Liver (tissue), 9 donors: ENCODE measurements around the gene SMARCB1. TPM values are rescaled to one million over a fixed set of nuclear protein-coding genes. Genes with fewer than 3 reads are reported as not detected.

ENCODE experiments used
- DNase-seq: peaks from one replicate; pipeline ENCODE4 v3.0.0-alpha.2; 2017; ENCODE audit warnings: low spot score
- H3K27ac ChIP-seq, 2 donors: one replicate each; pipeline ENCODE4 v1.7.0; 2013; ENCODE audit warnings: inconsistent platforms in 2 of 2, low read length in 2 of 2, control low read depth in 1 of 2, low read depth in 1 of 2, mild to moderate bottlenecking in 1 of 2
- H3K27me3 ChIP-seq, 4 donors: one replicate each; pipeline versions ENCODE4 v1.6.1 to v1.7.0; 2013; ENCODE audit warnings: low read length in 3 of 4, inconsistent platforms in 1 of 4, mild to moderate bottlenecking in 1 of 4, moderate library complexity in 1 of 4; ENCODE audit not compliant: control insufficient read depth in 4 of 4, insufficient read depth in 4 of 4
- H3K36me3 ChIP-seq, 4 donors: one replicate each; pipeline versions ENCODE4 v1.6.1 to v1.7.0; 2013; ENCODE audit warnings: low read length in 3 of 4, mild to moderate bottlenecking in 3 of 4, low read depth in 1 of 4, moderate library complexity in 1 of 4; ENCODE audit not compliant: control insufficient read depth in 4 of 4, insufficient read depth in 3 of 4
- H3K4me1 ChIP-seq, 4 donors: one replicate each; pipeline versions ENCODE4 v1.6.1 to v1.7.0; 2013; ENCODE audit warnings: low read length in 3 of 4, mild to moderate bottlenecking in 3 of 4, moderate library complexity in 1 of 4; ENCODE audit not compliant: control insufficient read depth in 4 of 4, insufficient read depth in 4 of 4
- H3K4me3 ChIP-seq, 3 donors: one replicate each; pipeline versions ENCODE4 v1.6.1 to v1.7.0; 2013; ENCODE audit warnings: low read length in 3 of 3, control low read depth in 1 of 3, low read depth in 1 of 3, mild to moderate bottlenecking in 1 of 3
- H3K9ac ChIP-seq, 2 donors: one replicate each; pipeline ENCODE4 v1.7.0; 2013; ENCODE audit warnings: low read length in 2 of 2, mild to moderate bottlenecking in 2 of 2, moderate library complexity in 2 of 2, control low read depth in 1 of 2, low read depth in 1 of 2
- H3K9me3 ChIP-seq, 4 donors: one replicate each; pipeline versions ENCODE4 v1.6.1 to v1.7.0; 2013; ENCODE audit warnings: low read length in 3 of 4; ENCODE audit not compliant: control insufficient read depth in 4 of 4
- EGR1 ChIP-seq, 2 donors: IDR thresholded peaks; 2 replicates each; pipeline ENCODE4 v1.6.1; 2016 to 2018; ENCODE audit warnings: antibody characterized with exemption in 2 of 2, low read depth in 2 of 2
- FOXA1 ChIP-seq: IDR thresholded peaks from 2 replicates; pipeline ENCODE4 v1.6.1; 2016; ENCODE audit warnings: antibody characterized with exemption
- FOXA2 ChIP-seq: IDR thresholded peaks from 2 replicates; pipeline ENCODE4 v1.6.1; 2016; ENCODE audit warnings: antibody characterized with exemption
- GABPA ChIP-seq, 2 donors: IDR thresholded peaks in 1 of 2; conservative IDR thresholded peaks in 1 of 2; 2 replicates each; pipeline ENCODE4 v1.6.1; 2016; ENCODE audit warnings: antibody characterized with exemption in 2 of 2, mild to moderate bottlenecking in 1 of 2, moderate library complexity in 1 of 2
- HNF4A ChIP-seq, 2 donors: conservative IDR thresholded peaks; 2 replicates each; pipeline ENCODE4 v1.6.1; 2016; ENCODE audit warnings: antibody characterized with exemption in 2 of 2, mild to moderate bottlenecking in 2 of 2
- HNF4G ChIP-seq: IDR thresholded peaks from 2 replicates; pipeline ENCODE4 v1.6.1; 2016; ENCODE audit warnings: antibody characterized with exemption
- JUND ChIP-seq, 2 donors: IDR thresholded peaks; 2 replicates each; pipeline ENCODE4 v1.6.1; 2016; ENCODE audit warnings: antibody characterized with exemption in 2 of 2
- NR2F2 ChIP-seq: IDR thresholded peaks from 2 replicates; pipeline ENCODE4 v1.6.1; 2016; ENCODE audit warnings: antibody characterized with exemption
- RAD21 ChIP-seq, 2 donors: IDR thresholded peaks; 2 replicates each; pipeline ENCODE4 v1.6.1; 2016; ENCODE audit warnings: antibody characterized with exemption in 2 of 2, mild to moderate bottlenecking in 2 of 2
- REST ChIP-seq: IDR thresholded peaks from 2 replicates; pipeline ENCODE4 v1.6.1; 2016; ENCODE audit warnings: antibody characterized with exemption, mild to moderate bottlenecking
- RXRA ChIP-seq, 2 donors: IDR thresholded peaks; 2 replicates each; pipeline ENCODE4 v1.6.1; 2017 to 2018; ENCODE audit warnings: antibody characterized with exemption in 2 of 2, mild to moderate bottlenecking in 1 of 2
- SP1 ChIP-seq: IDR thresholded peaks from 2 replicates; pipeline ENCODE4 v1.6.1; 2018; ENCODE audit warnings: antibody characterized with exemption, mild to moderate bottlenecking
- TAF1 ChIP-seq: conservative IDR thresholded peaks from 2 replicates; pipeline ENCODE4 v1.6.1; 2016; ENCODE audit warnings: antibody characterized with exemption, mild to moderate bottlenecking
- YY1 ChIP-seq: IDR thresholded peaks from 2 replicates; pipeline ENCODE4 v1.6.1; 2016; ENCODE audit warnings: antibody characterized with exemption, mild to moderate bottlenecking
- WGBS: extraction: QIAGEN DNeasy Blood & Tissue Kit; methylation state at CpG from one replicate; pipeline ENCODE4 v1.1.7; 2013; 5-methylcytosine and 5-hydroxymethylcytosine counted together
- polyA plus RNA-seq, 2 donors: library from polyadenylated mRNA; stranded (reverse) in 1 of 2; unstranded in 1 of 2; fragments of 200-250 nt in 1 of 2; fragments of >200 nt in 1 of 2; fragmentation: Nextera tagmentation in 1 of 2; extraction: Ambion mirVana in 1 of 2; gene quantifications; one replicate each; pipeline versions ENCODE4 v1.2.1 to v1.2.3, GENCODE V29; 2013 to 2015
- total RNA-seq, 2 donors: library from RNA; depleted of rRNA; stranded (reverse); fragments of >200 nt; gene quantifications; one replicate each; pipeline ENCODE4 v1.2.3, GENCODE V29; 2014
- TF ChIP-seq, protein P1 (sequence below): fragments of 150-350 bp; IDR thresholded peaks from 2 replicates; pipeline ENCODE4 v1.5.1; 2017; ENCODE audit warnings: improper control_type of control experiment, low read depth, low read length; ENCODE audit not compliant: missing input control
- TF ChIP-seq, protein P2 (sequence below): IDR thresholded peaks from 2 replicates; pipeline ENCODE4 v1.6.1; 2016; ENCODE audit warnings: antibody characterized with exemption
- TF ChIP-seq, protein P3 (sequence below): IDR thresholded peaks from 2 replicates; pipeline ENCODE4 v1.6.1; 2016; ENCODE audit warnings: antibody characterized with exemption
- TF ChIP-seq, protein P4 (sequence below): IDR thresholded peaks from 2 replicates; pipeline ENCODE4 v1.6.1; 2016; ENCODE audit warnings: antibody characterized with exemption
- donor health status: healthy.
- donor health status: healthy.
- donor health status: healthy.
- donor health status: healthy.
- donor health status: healthy.

SMARCB1 gene
- total and polyA plus RNA-seq, 4 donors = 15.1 to 22.5 (median 19.1) TPM

- TF ChIP-seq TAF1 (no peak), FOXA1 (no peak), HNF4A (conservative IDR thresholded peaks at IDR 0.05) (peak in 1 of 2 donors; percentile 12), RAD21 (IDR thresholded peaks at IDR 0.05) (no peak), FOXA2 (no peak), HNF4G (no peak), YY1 (no peak)
- TF ChIP-seq, protein P1, sequence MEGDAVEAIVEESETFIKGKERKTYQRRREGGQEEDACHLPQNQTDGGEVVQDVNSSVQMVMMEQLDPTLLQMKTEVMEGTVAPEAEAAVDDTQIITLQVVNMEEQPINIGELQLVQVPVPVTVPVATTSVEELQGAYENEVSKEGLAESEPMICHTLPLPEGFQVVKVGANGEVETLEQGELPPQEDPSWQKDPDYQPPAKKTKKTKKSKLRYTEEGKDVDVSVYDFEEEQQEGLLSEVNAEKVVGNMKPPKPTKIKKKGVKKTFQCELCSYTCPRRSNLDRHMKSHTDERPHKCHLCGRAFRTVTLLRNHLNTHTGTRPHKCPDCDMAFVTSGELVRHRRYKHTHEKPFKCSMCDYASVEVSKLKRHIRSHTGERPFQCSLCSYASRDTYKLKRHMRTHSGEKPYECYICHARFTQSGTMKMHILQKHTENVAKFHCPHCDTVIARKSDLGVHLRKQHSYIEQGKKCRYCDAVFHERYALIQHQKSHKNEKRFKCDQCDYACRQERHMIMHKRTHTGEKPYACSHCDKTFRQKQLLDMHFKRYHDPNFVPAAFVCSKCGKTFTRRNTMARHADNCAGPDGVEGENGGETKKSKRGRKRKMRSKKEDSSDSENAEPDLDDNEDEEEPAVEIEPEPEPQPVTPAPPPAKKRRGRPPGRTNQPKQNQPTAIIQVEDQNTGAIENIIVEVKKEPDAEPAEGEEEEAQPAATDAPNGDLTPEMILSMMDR = no peak
- Histone ChIP-seq H3K4me1 (peaks cover 0 to 23% (median 13%) of the 10 kb centered on the region in 4 donors), H3K9ac (no peak overlapping the region)
These were observed 11.8 kb upstream of the SMARCB1 start for GRCh38 chr22:23774922-23775436.

GRCh38 chr22:23775779-23776375 is 10.9 kb upstream of the SMARCB1 start:
- 84% methylated on average over 3 of the region's 3 CpGs for WGBS
- Histone ChIP-seq H3K4me1 (peaks cover 0 to 23% (median 13%) of the 10 kb centered on the region in 4 donors), H3K9me3 (no peaks in the 10 kb centered on the region), H3K9ac (no peak overlapping the region), H3K4me3 (no peak overlapping the region), H3K36me3 (no peaks in the 10 kb centered on the region), H3K27me3 (no peaks in the 10 kb centered on the region), H3K27ac (no peak overlapping the region)
- TF ChIP-seq, protein P2, sequence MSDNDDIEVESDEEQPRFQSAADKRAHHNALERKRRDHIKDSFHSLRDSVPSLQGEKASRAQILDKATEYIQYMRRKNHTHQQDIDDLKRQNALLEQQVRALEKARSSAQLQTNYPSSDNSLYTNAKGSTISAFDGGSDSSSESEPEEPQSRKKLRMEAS = no peak
- TF ChIP-seq FOXA2 (no peak), RAD21 (IDR thresholded peaks at IDR 0.05) (no peak), NR2F2 (no peak), JUND (IDR thresholded peaks at IDR 0.05) (no peak), TAF1 (no peak), REST (no peak), RXRA (IDR thresholded peaks at IDR 0.05) (no peak), SP1 (no peak), HNF4G (no peak), YY1 (no peak), EGR1 (IDR thresholded peaks at IDR 0.05; ENCODE audit: low read depth in 2 of 2) (no peak), GABPA (IDR thresholded peaks at IDR 0.05 in 1 of 2, conservative IDR thresholded peaks at IDR 0.05 in 1 of 2) (no peak)
- TF ChIP-seq, protein P3, sequence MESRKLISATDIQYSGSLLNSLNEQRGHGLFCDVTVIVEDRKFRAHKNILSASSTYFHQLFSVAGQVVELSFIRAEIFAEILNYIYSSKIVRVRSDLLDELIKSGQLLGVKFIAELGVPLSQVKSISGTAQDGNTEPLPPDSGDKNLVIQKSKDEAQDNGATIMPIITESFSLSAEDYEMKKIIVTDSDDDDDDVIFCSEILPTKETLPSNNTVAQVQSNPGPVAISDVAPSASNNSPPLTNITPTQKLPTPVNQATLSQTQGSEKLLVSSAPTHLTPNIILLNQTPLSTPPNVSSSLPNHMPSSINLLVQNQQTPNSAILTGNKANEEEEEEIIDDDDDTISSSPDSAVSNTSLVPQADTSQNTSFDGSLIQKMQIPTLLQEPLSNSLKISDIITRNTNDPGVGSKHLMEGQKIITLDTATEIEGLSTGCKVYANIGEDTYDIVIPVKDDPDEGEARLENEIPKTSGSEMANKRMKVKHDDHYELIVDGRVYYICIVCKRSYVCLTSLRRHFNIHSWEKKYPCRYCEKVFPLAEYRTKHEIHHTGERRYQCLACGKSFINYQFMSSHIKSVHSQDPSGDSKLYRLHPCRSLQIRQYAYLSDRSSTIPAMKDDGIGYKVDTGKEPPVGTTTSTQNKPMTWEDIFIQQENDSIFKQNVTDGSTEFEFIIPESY = no peak
- TF ChIP-seq, protein P1 = no peak
- TF ChIP-seq, protein P4, sequence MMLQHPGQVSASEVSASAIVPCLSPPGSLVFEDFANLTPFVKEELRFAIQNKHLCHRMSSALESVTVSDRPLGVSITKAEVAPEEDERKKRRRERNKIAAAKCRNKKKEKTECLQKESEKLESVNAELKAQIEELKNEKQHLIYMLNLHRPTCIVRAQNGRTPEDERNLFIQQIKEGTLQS = no peak
- no peak for DNase-seq

More at GRCh38 chr22:23774922-23775436, 11.8 kb upstream of the SMARCB1 start:
- Histone ChIP-seq H3K9me3 (no peaks in the 10 kb centered on the region), H3K27me3 (no peaks in the 10 kb centered on the region), H3K36me3 (no peaks in the 10 kb centered on the region), H3K27ac (no peak overlapping the region), H3K4me3 (no peak overlapping the region)
- 88% methylated on average over 2 of the region's 2 CpGs for WGBS
- DNase-seq = no peak
